H9 (cell line): ENCODE data around the gene SEMA4C. TPM values are rescaled to one million over a fixed set of nuclear protein-coding genes. Genes with fewer than 3 reads are reported as not detected.

Experiments used
- DNase-seq: peaks from one replicate; pipeline ENCODE4 v3.0.0-alpha.2; 2017
- H2AFZ ChIP-seq: one replicate; pipeline ENCODE4 v1.6.1; 2013; ENCODE audit warnings: mild to moderate bottlenecking, low read length, control low read depth, moderate library complexity
- H2AK5ac ChIP-seq: 2 replicates; pipeline ENCODE4 v1.6.1; 2013; ENCODE audit warnings: low read length, control low read depth, mixed read lengths; ENCODE audit not compliant: insufficient read length
- H2BK120ac ChIP-seq: one replicate; pipeline ENCODE4 v1.6.1; 2013; ENCODE audit warnings: low read depth, mild to moderate bottlenecking, low read length, control low read depth, inconsistent platforms; ENCODE audit not compliant: poor library complexity, severe bottlenecking
- H2BK12ac ChIP-seq: 2 replicates; pipeline ENCODE4 v1.6.1; 2013; ENCODE audit warnings: low read length, control low read depth, mixed read lengths, low read depth; ENCODE audit not compliant: insufficient read length
- H2BK15ac ChIP-seq: 2 replicates; pipeline ENCODE4 v1.6.1; 2013; ENCODE audit warnings: low read depth, low read length, control low read depth
- H2BK20ac ChIP-seq: one replicate; pipeline ENCODE4 v1.6.1; 2013; ENCODE audit warnings: low read depth, mild to moderate bottlenecking, low read length, control low read depth, inconsistent platforms; ENCODE audit not compliant: poor library complexity, severe bottlenecking
- H2BK5ac ChIP-seq: 2 replicates; pipeline ENCODE4 v1.6.1; 2013; ENCODE audit warnings: low read length, control low read depth, mixed read lengths; ENCODE audit not compliant: insufficient read length
- H3K14ac ChIP-seq: 2 replicates; pipeline ENCODE4 v1.6.1; 2013; ENCODE audit warnings: low read length, control low read depth; ENCODE audit not compliant: insufficient read depth
- H3K18ac ChIP-seq: 2 replicates; pipeline ENCODE4 v1.6.1; 2013; ENCODE audit warnings: low read depth, mild to moderate bottlenecking, mixed read lengths, low read length, control low read depth; ENCODE audit not compliant: insufficient read length
- H3K23ac ChIP-seq: 2 replicates; pipeline ENCODE4 v1.6.1; 2013; ENCODE audit warnings: low read length, control low read depth, mixed read lengths, low read depth; ENCODE audit not compliant: insufficient read length
- H3K23me2 ChIP-seq: 2 replicates; pipeline ENCODE4 v1.6.1; 2013; ENCODE audit warnings: low read depth, mild to moderate bottlenecking, mixed read lengths, low read length, control low read depth; ENCODE audit not compliant: insufficient read length, poor library complexity, severe bottlenecking
- H3K27ac ChIP-seq: 2 replicates; pipeline ENCODE4 v1.5.1; 2013; ENCODE audit warnings: low read length, control low read depth, mixed read lengths, low read depth; ENCODE audit not compliant: insufficient read length
- H3K27me3 ChIP-seq: 2 replicates; pipeline ENCODE4 v1.6.1; 2013; ENCODE audit warnings: low read length, control low read depth, inconsistent platforms; ENCODE audit not compliant: insufficient read depth
- H3K4ac ChIP-seq: 2 replicates; pipeline ENCODE4 v1.6.1; 2013; ENCODE audit warnings: low read depth, mild to moderate bottlenecking, control low read depth, inconsistent platforms, low read length, moderate library complexity
- H3K4me1 ChIP-seq: 2 replicates; pipeline ENCODE4 v1.6.1; 2013; ENCODE audit warnings: low read length, control low read depth, inconsistent platforms; ENCODE audit not compliant: insufficient read depth
- H3K4me2 ChIP-seq: 2 replicates; pipeline ENCODE4 v1.6.1; 2013; ENCODE audit warnings: low read length, control low read depth, mixed read lengths; ENCODE audit not compliant: insufficient read length, insufficient read depth
- H3K56ac ChIP-seq: 2 replicates; pipeline ENCODE4 v1.6.1; 2013; ENCODE audit warnings: low read depth, mild to moderate bottlenecking, mixed read lengths, low read length, control low read depth; ENCODE audit not compliant: insufficient read length
- H3K79me1 ChIP-seq: 2 replicates; pipeline ENCODE4 v1.6.1; 2013; ENCODE audit warnings: low read depth, mild to moderate bottlenecking, moderate library complexity, low read length, control low read depth, inconsistent platforms; ENCODE audit not compliant: insufficient read depth, poor library complexity, severe bottlenecking
- H3K79me2 ChIP-seq: 2 replicates; pipeline ENCODE4 v1.6.1; 2013; ENCODE audit warnings: low read length, control low read depth, inconsistent platforms; ENCODE audit not compliant: insufficient read depth
- H3K9ac ChIP-seq: 2 replicates; pipeline ENCODE4 v1.6.1; 2013; ENCODE audit warnings: low read length, control low read depth, mixed read lengths; ENCODE audit not compliant: insufficient read length; ENCODE audit errors: extremely low read depth
- H3K9me3 ChIP-seq: one replicate; pipeline ENCODE4 v1.6.1; 2013; ENCODE audit warnings: low read depth, low read length, inconsistent platforms; ENCODE audit not compliant: control insufficient read depth
- H3T11ph ChIP-seq: one replicate; pipeline ENCODE4 v1.6.1; 2013; ENCODE audit warnings: mild to moderate bottlenecking, low read length, control low read depth, inconsistent platforms
- H4K20me1 ChIP-seq: one replicate; pipeline ENCODE4 v1.6.1; 2013; ENCODE audit not compliant: control insufficient read depth, insufficient read length, insufficient read depth
- H4K5ac ChIP-seq: 2 replicates; pipeline ENCODE4 v1.6.1; 2013; ENCODE audit warnings: low read depth, mild to moderate bottlenecking, mixed read lengths, low read length, control low read depth; ENCODE audit not compliant: insufficient read length
- H4K8ac ChIP-seq: replicated peaks from 2 replicates; pipeline ENCODE4 v1.6.1; 2013; ENCODE audit warnings: low read length, control low read depth, mixed read lengths, low read depth; ENCODE audit not compliant: insufficient read length
- H4K91ac ChIP-seq: 2 replicates; pipeline ENCODE4 v1.6.1; 2013; ENCODE audit warnings: low read depth, mild to moderate bottlenecking, moderate library complexity, mixed read lengths, low read length, control low read depth; ENCODE audit not compliant: insufficient read length
- H3K27ac Mint-ChIP-seq, 3 experiments: 2 replicates in 2 of 3; 3 replicates in 1 of 3; pipeline ENCODE4 v1.8.0; 2020 to 2021; ENCODE audit warnings: mixed read lengths in 3 of 3, mild to moderate bottlenecking in 1 of 3, moderate library complexity in 1 of 3
- H3K27me3 Mint-ChIP-seq: 2 replicates; pipeline ENCODE4 v1.8.0; 2021; ENCODE audit warnings: low read depth, mild to moderate bottlenecking, moderate library complexity, mixed read lengths
- H3K36me3 Mint-ChIP-seq, 3 experiments: 2 replicates in 2 of 3; 3 replicates in 1 of 3; pipeline ENCODE4 v1.8.0; 2020 to 2021; ENCODE audit warnings: low read depth in 3 of 3, mixed read lengths in 3 of 3; ENCODE audit not compliant: insufficient read depth in 1 of 3
- H3K4me1 Mint-ChIP-seq, 2 experiments: 2 replicates each; pipeline ENCODE4 v1.8.0; 2020; ENCODE audit warnings: mixed read lengths in 2 of 2
- H3K4me3 Mint-ChIP-seq, 2 experiments: 2 replicates in 1 of 2; 3 replicates in 1 of 2; pipeline ENCODE4 v1.8.0; 2020 to 2021; ENCODE audit warnings: mild to moderate bottlenecking in 2 of 2, mixed read lengths in 2 of 2, moderate library complexity in 1 of 2
- H3K9me3 Mint-ChIP-seq, 2 experiments: 2 replicates in 1 of 2; 3 replicates in 1 of 2; pipeline ENCODE4 v1.8.0; 2020; ENCODE audit warnings: mild to moderate bottlenecking in 2 of 2, mixed read lengths in 2 of 2, moderate library complexity in 1 of 2
- WGBS: extraction: QIAGEN DNeasy Blood & Tissue Kit; methylation state at CpG from one replicate; pipeline ENCODE4 v1.1.7; 2013; ENCODE audit warnings: missing lambda C conversion rate, low lambda C conversion rate, mixed read lengths; ENCODE audit not compliant: insufficient read length; ENCODE audit errors: extremely low coverage; 5-methylcytosine and 5-hydroxymethylcytosine counted together
- total RNA-seq: library from RNA; stranded (reverse); gene quantifications from 2 replicates; pipeline ENCODE4 v1.2.1, GENCODE V29; 2021
- TF ChIP-seq, protein P1 (sequence below): fragments of 200-600 bp; sonication (generic); conservative IDR thresholded peaks from 3 replicates; pipeline ENCODE4 v1.8.0; 2021; ENCODE audit warnings: antibody characterized with exemption, mild to moderate bottlenecking

Gene SEMA4C
- total RNA-seq, 1 experiment from 2014 or later, result 81.6 TPM

DNA sequence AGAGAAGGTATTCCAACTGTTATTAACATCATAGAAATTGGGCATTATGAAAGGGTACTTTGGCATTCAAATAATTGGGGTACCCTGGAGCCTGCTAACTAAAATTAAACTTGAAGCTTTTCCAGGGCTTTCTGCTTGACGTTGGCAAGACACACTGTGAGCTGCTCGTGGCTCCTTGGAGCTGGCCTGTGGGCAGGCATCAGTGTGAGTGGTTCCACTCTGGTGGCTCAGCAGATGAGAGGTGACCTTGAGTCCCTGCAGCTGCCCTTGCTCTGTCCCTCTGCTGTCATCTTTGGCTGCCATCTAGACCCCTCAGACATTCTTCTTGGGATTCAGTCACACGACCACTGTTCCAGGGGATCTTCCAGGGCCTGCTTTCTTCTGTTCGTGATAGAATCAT lies 47.1 kb downstream of the SEMA4C start:
- Histone ChIP-seq H2BK5ac (no peak overlapping the region), H3K9me3 (no peaks in the 10 kb centered on the region), H2BK15ac (no peak overlapping the region), H4K5ac (no peak overlapping the region), H2AK5ac (no peak overlapping the region), H3K27me3 (no peaks in the 10 kb centered on the region), H2BK12ac (no peak overlapping the region), H3K4ac (no peak overlapping the region), H2AFZ (no peak overlapping the region), H4K91ac (no peak overlapping the region), H3K4me2 (no peak overlapping the region), H3T11ph (no peak overlapping the region), H3K14ac (no peak overlapping the region), H3K4me1 (peaks cover under 1% of the 10 kb centered on the region; the same call in 1 of the 2 replicates), H3K23me2 (no peaks in the 10 kb centered on the region), H2BK120ac (no peak overlapping the region), H4K8ac (no peak overlapping the region), H3K79me1 (peaks cover 6% of the 10 kb centered on the region), H3K79me2 (peaks cover 5% of the 10 kb centered on the region; the same call in 1 of the 2 replicates), H3K23ac (no peak overlapping the region), H3K9ac (no peak overlapping the region), H3K18ac (no peak overlapping the region), H3K27ac (no peak overlapping the region), H4K20me1 (peaks cover 2% of the 10 kb centered on the region), H2BK20ac (no peak overlapping the region), H3K56ac (no peak overlapping the region)
- Mint-ChIP-seq H3K36me3 (peaks cover 21 to 69% (median 67%) of the 10 kb centered on the region in 3 experiments), H3K27ac (peak overlapping the region in 1 of 3 experiments; percentile 28; a peak in 2 of 7 replicates), H3K4me3 (no peak overlapping the region), H3K9me3 (no peaks in the 10 kb centered on the region), H3K27me3 (peaks cover 1% of the 10 kb centered on the region; the same call in 1 of the 2 replicates), H3K4me1 (peaks cover 33 to 36% of the 10 kb centered on the region in 2 experiments)
- no CpG with 5 or more reads among the region's 4 CpGs for WGBS
- DNase-seq, result no peak
- TF ChIP-seq, protein P1, sequence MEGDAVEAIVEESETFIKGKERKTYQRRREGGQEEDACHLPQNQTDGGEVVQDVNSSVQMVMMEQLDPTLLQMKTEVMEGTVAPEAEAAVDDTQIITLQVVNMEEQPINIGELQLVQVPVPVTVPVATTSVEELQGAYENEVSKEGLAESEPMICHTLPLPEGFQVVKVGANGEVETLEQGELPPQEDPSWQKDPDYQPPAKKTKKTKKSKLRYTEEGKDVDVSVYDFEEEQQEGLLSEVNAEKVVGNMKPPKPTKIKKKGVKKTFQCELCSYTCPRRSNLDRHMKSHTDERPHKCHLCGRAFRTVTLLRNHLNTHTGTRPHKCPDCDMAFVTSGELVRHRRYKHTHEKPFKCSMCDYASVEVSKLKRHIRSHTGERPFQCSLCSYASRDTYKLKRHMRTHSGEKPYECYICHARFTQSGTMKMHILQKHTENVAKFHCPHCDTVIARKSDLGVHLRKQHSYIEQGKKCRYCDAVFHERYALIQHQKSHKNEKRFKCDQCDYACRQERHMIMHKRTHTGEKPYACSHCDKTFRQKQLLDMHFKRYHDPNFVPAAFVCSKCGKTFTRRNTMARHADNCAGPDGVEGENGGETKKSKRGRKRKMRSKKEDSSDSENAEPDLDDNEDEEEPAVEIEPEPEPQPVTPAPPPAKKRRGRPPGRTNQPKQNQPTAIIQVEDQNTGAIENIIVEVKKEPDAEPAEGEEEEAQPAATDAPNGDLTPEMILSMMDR, result no peak
